COLO829 (cell line): ENCODE measurements around the gene PCNX2.

Source experiments
- DNase-seq: peaks from one replicate; pipeline ENCODE4 v3.0.0; 2012; ENCODE audit warnings: low spot score

PCNX2 gene

GRCh38 chr1:233061265-233061664 is 234.3 kb downstream of the PCNX2 start:
- DNase-seq = no peak

DNA sequence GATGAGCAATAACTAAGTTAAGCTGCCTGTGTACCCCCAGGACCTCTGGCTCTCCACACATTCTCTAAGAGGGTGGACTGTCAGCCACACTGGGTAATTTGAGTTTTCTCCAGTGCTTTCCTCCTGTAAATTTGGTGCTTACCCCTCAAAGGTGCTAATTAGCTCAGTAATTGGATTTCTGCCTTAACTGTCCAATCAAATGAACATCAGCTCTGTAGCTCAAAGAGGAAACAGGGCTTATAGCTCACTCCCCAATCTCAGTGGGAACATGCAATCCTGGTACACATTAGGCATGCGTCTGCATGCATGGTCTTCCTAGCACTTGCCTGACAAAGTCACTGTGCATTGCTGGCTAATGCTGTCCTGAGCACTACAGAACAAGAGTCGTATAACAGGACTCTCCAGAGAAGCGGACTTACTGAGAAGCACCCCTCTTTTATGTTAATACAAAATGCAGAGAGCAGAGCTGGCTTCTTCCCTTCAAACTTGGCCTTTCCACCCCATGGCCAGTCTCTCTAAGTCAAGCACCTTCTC is 235.0 kb downstream of the PCNX2 start:
- no peak for DNase-seq

- no peak for DNase-seq
These were observed 237.7 kb downstream of the PCNX2 start for GRCh38 chr1:233057836-233058235.

- DNase-seq = no peak
These were observed 239.5 kb downstream of the PCNX2 start for GRCh38 chr1:233055879-233056641.

GRCh38 chr1:233045588-233045987 is 249.9 kb downstream of the PCNX2 start:
- DNase-seq = no peak

DNA sequence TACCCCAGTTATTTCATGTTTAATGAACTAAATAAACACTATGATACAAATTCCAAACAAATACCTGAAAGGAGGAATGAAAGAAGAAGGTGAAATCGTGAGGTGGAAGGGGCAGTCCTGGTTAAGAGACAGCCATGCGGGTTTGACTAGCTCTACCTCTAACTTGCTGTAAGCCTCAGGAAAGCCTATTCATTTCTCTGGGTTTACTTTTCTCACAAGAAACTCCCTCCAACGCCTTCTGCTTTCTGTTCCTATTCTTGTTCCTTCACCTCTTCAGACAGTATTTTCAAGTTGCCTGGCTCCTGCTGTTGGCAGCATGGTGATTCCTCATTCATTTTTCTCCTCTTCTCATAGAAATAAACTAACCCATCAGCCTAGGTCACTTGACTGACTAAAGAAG is 252.7 kb downstream of the PCNX2 start:
- DNase-seq = no peak

GRCh38 chr1:233040494-233040893 is 255.0 kb downstream of the PCNX2 start:
- DNase-seq = no peak

DNA sequence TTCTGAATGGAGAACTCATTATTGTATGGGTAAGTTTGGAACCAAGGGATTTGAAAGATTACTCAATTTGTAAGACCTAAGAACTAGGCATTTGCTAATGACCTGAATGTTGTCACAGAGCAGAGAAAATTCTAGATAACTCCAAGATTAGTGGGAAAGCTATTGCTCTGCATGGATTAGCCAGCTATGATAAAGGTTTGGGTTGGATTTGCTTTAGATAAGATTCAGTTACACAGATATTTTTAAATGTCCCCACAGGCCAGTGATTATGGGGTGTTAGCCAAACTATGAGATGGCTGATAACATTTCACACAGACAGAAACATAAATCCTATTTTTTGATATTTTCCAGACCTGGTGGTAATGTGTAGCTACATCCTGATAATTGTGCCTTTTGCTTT is 256.9 kb downstream of the PCNX2 start:
- no peak for DNase-seq

DNA sequence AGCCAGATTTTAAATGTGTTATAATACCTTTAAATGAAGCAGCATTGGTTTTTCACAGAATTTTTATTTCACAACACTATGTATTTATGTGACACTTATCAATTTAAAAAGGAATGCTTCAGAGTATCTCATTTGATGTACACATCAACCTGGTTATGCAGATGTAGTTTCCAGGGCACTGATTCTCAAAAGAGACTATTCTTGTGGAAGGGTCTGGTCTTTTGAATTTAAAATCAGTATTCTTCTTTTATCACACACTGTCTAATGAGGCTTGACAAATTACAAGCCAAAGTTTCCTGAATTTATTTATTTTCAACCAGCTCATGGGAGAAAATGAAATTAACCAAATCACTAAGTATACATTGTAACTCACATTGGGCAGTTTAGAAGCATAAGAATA is 257.7 kb downstream of the PCNX2 start:
- DNase-seq = no peak

GRCh38 chr1:233034836-233035235 is 260.7 kb downstream of the PCNX2 start:
- DNase-seq = no peak

GRCh38 chr1:233033361-233033760 is 262.2 kb downstream of the PCNX2 start:
- DNase-seq = peak; percentile 36

- DNase-seq = no peak
These were observed 262.6 kb downstream of the PCNX2 start for GRCh38 chr1:233032916-233033315.

GRCh38 chr1:233031521-233031920 is 264.0 kb downstream of the PCNX2 start:
- no peak for DNase-seq

- DNase-seq = no peak
These were observed 268.5 kb downstream of the PCNX2 start for GRCh38 chr1:233027046-233027445.

DNA sequence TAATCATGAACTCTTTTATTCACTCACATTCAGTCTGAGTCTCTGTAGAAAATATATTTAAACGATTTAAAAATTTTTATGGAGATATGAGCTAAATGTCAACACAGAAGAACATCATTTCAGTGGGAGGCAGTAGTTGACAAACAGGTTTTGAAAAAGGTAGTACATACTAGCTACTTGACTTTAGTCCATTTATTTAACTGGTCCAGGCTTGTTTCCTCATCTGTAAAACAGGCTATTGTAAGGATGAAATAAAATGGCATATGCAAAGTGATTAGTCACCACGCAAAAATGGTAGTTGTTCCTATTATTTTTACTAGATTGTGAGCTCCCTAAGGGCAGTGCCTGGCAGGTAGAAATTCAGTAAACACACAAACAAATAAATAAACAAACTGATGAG is 270.0 kb downstream of the PCNX2 start:
- peak; percentile 54 for DNase-seq

GRCh38 chr1:233025157-233025556 is 270.4 kb downstream of the PCNX2 start:
- peak; percentile 51 for DNase-seq

GRCh38 chr1:233024199-233024598 is 271.3 kb downstream of the PCNX2 start:
- DNase-seq = no peak

DNA sequence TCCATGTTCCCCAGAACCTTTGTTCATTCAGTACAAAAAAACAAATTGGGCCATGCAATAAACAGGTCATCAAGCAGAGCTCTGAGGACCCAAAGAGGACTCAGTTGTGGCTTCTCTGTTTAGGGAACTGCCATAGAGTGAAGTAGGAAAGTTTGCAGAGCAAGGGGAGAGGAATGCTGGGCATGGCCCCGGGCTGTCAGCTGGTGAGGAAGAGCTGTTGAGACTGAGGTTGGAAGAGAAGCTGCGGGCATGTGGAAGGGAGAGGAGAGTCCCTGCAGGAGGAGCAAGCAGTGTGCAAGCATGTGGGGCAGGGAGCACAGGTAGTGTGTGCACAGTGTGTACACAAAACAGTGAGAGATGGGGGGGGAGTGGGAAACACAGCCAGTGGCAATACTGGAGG is 273.3 kb downstream of the PCNX2 start:
- no peak for DNase-seq

- DNase-seq = no peak
These were observed 275.1 kb downstream of the PCNX2 start for GRCh38 chr1:233020426-233020825.

GRCh38 chr1:233019778-233020325 is 275.7 kb downstream of the PCNX2 start:
- DNase-seq = no peak

DNA sequence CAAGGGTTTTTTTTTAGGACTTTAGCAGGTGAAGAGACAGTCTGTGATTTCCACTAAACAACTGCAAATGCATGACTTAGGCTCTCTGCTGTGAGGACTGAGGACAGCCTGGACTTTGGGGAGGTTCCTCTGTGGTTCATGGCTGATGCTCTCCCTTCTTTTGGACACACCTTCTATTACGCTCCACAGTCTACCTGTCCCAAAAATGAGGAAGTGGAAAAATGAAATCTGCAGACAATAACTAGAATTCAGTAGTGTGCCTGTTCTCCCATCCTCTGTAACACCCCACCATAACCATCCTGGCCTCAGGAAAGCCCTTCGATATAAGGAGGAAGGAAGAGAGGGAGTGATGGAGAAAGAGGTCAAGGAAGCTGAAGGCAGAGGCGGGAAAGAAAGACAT is 276.4 kb downstream of the PCNX2 start:
- no peak for DNase-seq

GRCh38 chr1:233016798-233017197 is 278.7 kb downstream of the PCNX2 start:
- DNase-seq = no peak

DNA sequence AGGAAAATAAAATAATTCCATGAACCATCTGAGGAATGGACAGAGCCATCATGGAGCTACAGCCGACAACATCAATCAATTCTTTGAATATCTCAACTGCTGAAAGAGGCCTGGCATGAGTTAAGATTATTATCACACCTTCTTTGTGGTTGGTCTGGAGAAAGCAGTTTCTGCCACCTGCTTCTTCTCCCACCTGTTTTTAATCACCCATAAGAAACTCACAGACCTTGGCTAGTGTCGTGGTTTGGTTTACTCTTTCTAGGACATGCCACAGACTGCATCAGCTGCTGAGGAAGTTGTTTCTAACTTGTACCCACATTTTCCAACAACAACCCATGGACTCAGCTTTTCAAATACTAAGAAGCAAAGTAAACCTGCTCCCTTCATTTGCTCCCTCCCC is 279.6 kb downstream of the PCNX2 start:
- DNase-seq = no peak

- no peak for DNase-seq
These were observed 283.5 kb downstream of the PCNX2 start for GRCh38 chr1:233012021-233012420.
